Adrenal gland (tissue), 19 donors: ENCODE results near the gene PUSL1. TPM values are rescaled to one million over a fixed set of nuclear protein-coding genes. Genes with fewer than 3 reads are reported as not detected.

Source experiments
- DNase-seq, 7 donors: peaks; one replicate each; pipeline ENCODE4 v3.0.0-alpha.2; 2019 to 2020
- H3K27ac ChIP-seq, 5 donors: fragments of 200-600 bp; sonication (generic) in 4 of 5; 1 replicate in 3 of 5; 2 replicates in 2 of 5; pipeline versions ENCODE4 v1.5.1 to v1.8.0; 2016 to 2020; ENCODE audit warnings: mild to moderate bottlenecking in 1 of 5
- H3K27me3 ChIP-seq: fragments of 200-600 bp; 2 replicates; pipeline ENCODE4 v1.8.0; 2021
- H3K36me3 ChIP-seq, 2 donors: fragments of 200-600 bp; replicated peaks in 1 of 2; 1 replicate in 1 of 2; 2 replicates in 1 of 2; pipeline versions ENCODE4 v1.5.1 to v1.8.0; 2018 to 2022
- H3K4me1 ChIP-seq, 2 donors: fragments of 200-600 bp; replicated peaks in 1 of 2; 1 replicate in 1 of 2; 2 replicates in 1 of 2; pipeline versions ENCODE4 v1.5.1 to v1.8.0; 2018 to 2021
- H3K4me3 ChIP-seq, 4 donors: fragments of 200-600 bp; sonication (generic) in 3 of 4; one replicate each; pipeline ENCODE4 v1.5.1; 2016 to 2018
- H3K9me3 ChIP-seq, 3 donors: fragments of 200-600 bp; sonication (generic) in 1 of 3; replicated peaks in 1 of 3; 1 replicate in 2 of 3; 2 replicates in 1 of 3; pipeline versions ENCODE4 v1.5.1 to v1.8.0; 2016 to 2021
- CTCF ChIP-seq, 6 experiments: fragments of 450-650 bp in 4 of 6; fragments of 200-600 bp in 2 of 6; sonication (generic) in 1 of 6; IDR thresholded peaks; 1 replicate in 5 of 6; 2 replicates in 1 of 6; pipeline versions ENCODE4 v1.5.1 to v1.8.0; 2016 to 2021; ENCODE audit warnings: antibody characterized with exemption in 6 of 6, mild to moderate bottlenecking in 2 of 6, moderate library complexity in 1 of 6
- POLR2A ChIP-seq, 2 donors: fragments of 450-650 bp; IDR thresholded peaks; one replicate each; pipeline ENCODE4 v1.6.1; 2017; ENCODE audit warnings: antibody characterized with exemption in 2 of 2, mild to moderate bottlenecking in 2 of 2, moderate library complexity in 1 of 2
- WGBS, 4 donors: extraction: QIAGEN DNeasy Blood & Tissue Kit in 2 of 4; methylation state at CpG; one replicate each; pipeline versions ENCODE4 v1.1.5 to v1.1.7; 2013 to 2017; 5-methylcytosine and 5-hydroxymethylcytosine counted together
- intact Hi-C, 2 donors: fragments of 100-400 bp; cut with DNase I; formaldehyde crosslinking; loops; one replicate each; pipeline versions ENCODE4 v1.14.1 to v1.15.0; 2022 to 2023
- long read RNA-seq, 10 donors: library from polyadenylated mRNA in 3 of 10; unstranded in 2 of 10; stranded (forward) in 1 of 10; transcript quantifications; one replicate each; pipeline ENCODE4 v2.0.0 and lab custom pipeline, GENCODE V29; 2021 to 2026
- polyA plus RNA-seq, 3 donors: library from polyadenylated mRNA; stranded (reverse); fragments of 200-250 nt in 2 of 3; fragments of 350-450 nt in 1 of 3; fragmentation: Illumina TruSeq in 1 of 3; extraction: RNeasy Lipid Tissue Mini Kit (QIAGEN cat#74804) in 1 of 3; gene quantifications; one replicate each; pipeline ENCODE4 v1.2.3, GENCODE V29; 2013 to 2014
- total RNA-seq, 9 donors: library from RNA; depleted of rRNA in 4 of 9; stranded (reverse); fragments of >200 nt in 4 of 9; fragments of 120-200 nt in 1 of 9; fragmentation: NEBNext Ultra II Directional in 1 of 9; extraction: Animal tissue kit (Norgen Biotek cat#: 25700) in 1 of 9; gene quantifications; one replicate each; pipeline versions ENCODE4 v1.1.0 to v1.2.4, GENCODE V29; 2013 to 2023
- donor health status: healthy with polysubstance abuse.
- donor health status: Bipolar disorder and iron deficiency.
- donor health status: DM: yes; HTN: yes; CAD: no.
- donor health status: DM: no; HTN: no; CAD: no.
- donor health status: DM: no; HTN: no; CAD: no.
- donor health status: DM: yes; HTN: yes; CAD: no.

The PUSL1 gene, protein sequence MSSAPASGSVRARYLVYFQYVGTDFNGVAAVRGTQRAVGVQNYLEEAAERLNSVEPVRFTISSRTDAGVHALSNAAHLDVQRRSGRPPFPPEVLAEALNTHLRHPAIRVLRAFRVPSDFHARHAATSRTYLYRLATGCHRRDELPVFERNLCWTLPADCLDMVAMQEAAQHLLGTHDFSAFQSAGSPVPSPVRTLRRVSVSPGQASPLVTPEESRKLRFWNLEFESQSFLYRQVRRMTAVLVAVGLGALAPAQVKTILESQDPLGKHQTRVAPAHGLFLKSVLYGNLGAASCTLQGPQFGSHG
- 10 to 100 TPM; 13.8 to 43.8 (median 24.1) TPM for total RNA-seq
- polyA plus RNA-seq: 10 to 100 TPM in 2 of 3 donors, 1 to 10 TPM in 1; 2.5 to 43.4 (median 32.2) TPM
- long read RNA-seq, donor 1, transcript PUSL1-201 (8 exons, 1,287 nt): major isoform, 5 of 19 reads
- long read RNA-seq, donor 1, partial matches to known transcripts: 14 of 19 reads
- long read RNA-seq, donor 1, other reads (novel, unspliced or antisense): 0 of 19 reads
- long read RNA-seq, donor 2, partial matches to known transcripts: 0 of 2 reads
- long read RNA-seq, donor 2, other reads (novel, unspliced or antisense): 0 of 2 reads
- long read RNA-seq, donor 3, partial matches to known transcripts: 0 of 3 reads
- long read RNA-seq, donor 3, other reads (novel, unspliced or antisense): 0 of 3 reads
- long read RNA-seq, donor 4, transcript PUSL1-201 (8 exons, 1,287 nt): major isoform, 16 of 21 reads
- long read RNA-seq, donor 4, partial matches to known transcripts: 2 of 21 reads
- long read RNA-seq, donor 4, other reads (novel, unspliced or antisense): 3 of 21 reads
- long read RNA-seq, donor 5, transcript PUSL1-201 (8 exons, 1,287 nt): major isoform, 19 of 30 reads
- long read RNA-seq, donor 5, partial matches to known transcripts: 4 of 30 reads
- long read RNA-seq, donor 5, other reads (novel, unspliced or antisense): 7 of 30 reads
- long read RNA-seq, donor 6, transcript PUSL1-201 (8 exons, 1,287 nt): major isoform, 12 of 14 reads
- long read RNA-seq, donor 6, partial matches to known transcripts: 0 of 14 reads
- long read RNA-seq, donor 6, other reads (novel, unspliced or antisense): 2 of 14 reads
- long read RNA-seq, donor 7, partial matches to known transcripts: 0 of 13 reads
- long read RNA-seq, donor 7, other reads (novel, unspliced or antisense): 13 of 13 reads
- long read RNA-seq, donor 8, transcript PUSL1-201 (8 exons, 1,287 nt): major isoform, 7 of 76 reads
- long read RNA-seq, donor 8, partial matches to known transcripts: 49 of 76 reads
- long read RNA-seq, donor 8, other reads (novel, unspliced or antisense): 20 of 76 reads
- long read RNA-seq, donor 9, partial matches to known transcripts: 13 of 17 reads
- long read RNA-seq, donor 9, other reads (novel, unspliced or antisense): 0 of 17 reads
- long read RNA-seq, donor 10, partial matches to known transcripts: 24 of 28 reads
- long read RNA-seq, donor 10, other reads (novel, unspliced or antisense): 0 of 28 reads

- intact Hi-C loops: no loop called here
- 1% methylated on average over 105 to 122 of the region's 131 CpGs; no CpG with 5 or more reads in 2 of the 4 donors for WGBS, 4 donors
- peaks cover 40 to 45% of the 10 kb centered on the region in 2 donors for H3K4me1 ChIP-seq
Observed at GRCh38 chr1:1307923-1308755, at the start of gene PUSL1, which contains the start of gene ACAP3. Gene PUSL1 (plus strand): TSS chr1:1308597. CDS start chr1:1308644, 47 bp downstream. Gene ACAP3 (minus strand): TSS chr1:1307930. CDS start chr1:1307815, 115 bp downstream.

GRCh38 chr1:1259119-1259488 is 49.3 kb upstream of the PUSL1 start:
- Histone ChIP-seq H3K4me1 (no peaks in the 10 kb centered on the region), H3K4me3 (no peak overlapping the region), H3K9me3 (no peaks in the 10 kb centered on the region), H3K36me3 (peaks cover 0 to 67% of the 10 kb centered on the region in 2 donors), H3K27me3 (no peaks in the 10 kb centered on the region), H3K27ac (no peak overlapping the region)
- intact Hi-C loops: no loop called here
- TF ChIP-seq POLR2A (IDR thresholded peaks at IDR 0.05) (no peak), CTCF (IDR thresholded peaks at IDR 0.05) (no peak)
- 91 to 97% (median 92%) methylated on average over 19 to 22 of the region's 22 CpGs for WGBS, 4 donors
- DNase-seq: no peak

More at GRCh38 chr1:1307923-1308755, at the start of gene PUSL1, which contains the start of gene ACAP3:
- H3K27me3 ChIP-seq: no peaks in the 10 kb centered on the region
- no peaks in the 10 kb centered on the region for H3K9me3 ChIP-seq
- peak within 1 kb of the TSS; percentile 62 to 97 (median 82) for H3K4me3 ChIP-seq
- H3K36me3 ChIP-seq: peaks cover 0 to 32% of the 10 kb centered on the region in 2 donors
- peak within 1 kb of the TSS; percentile 79 to 97 (median 95) for H3K27ac ChIP-seq
- TF ChIP-seq POLR2A (IDR thresholded peaks at IDR 0.05) (peak in 1 of 2 donors; percentile 53), CTCF (IDR thresholded peaks at IDR 0.05) (peak in 2 of 6 experiments; percentile 13 to 16)
- peak; percentile 85 to 93 (median 89) for DNase-seq

- intact Hi-C loops: no loop called here
- no peak for TF ChIP-seq POLR2A (IDR thresholded peaks at IDR 0.05)
- TF ChIP-seq CTCF (IDR thresholded peaks at IDR 0.05): no peak
- Histone ChIP-seq H3K9me3 (no peaks in the 10 kb centered on the region), H3K27ac (no peak overlapping the region), H3K4me1 (no peaks in the 10 kb centered on the region), H3K36me3 (peaks cover 0 to 66% of the 10 kb centered on the region in 2 donors), H3K27me3 (no peaks in the 10 kb centered on the region), H3K4me3 (no peak overlapping the region)
- WGBS, 4 donors: 89 to 94% (median 93%) methylated on average over 16 to 18 of the region's 18 CpGs
- no peak for DNase-seq
Observed at GRCh38 chr1:1259540-1259939, 48.9 kb upstream of the PUSL1 start.
